K562 (cell line): ENCODE data around the gene PATJ. TPM values are rescaled to one million over a fixed set of nuclear protein-coding genes. Genes with fewer than 3 reads are reported as not detected.

ENCODE experiments used
- ATAC-seq: fragments of 200-7000 bp; cut with Tn5 transposase; 3 replicates; pipeline ENCODE4 v1.9.1; 2020; ENCODE audit warnings: moderate library complexity
- BruUV-seq: library from RNA; stranded (reverse); fragments of 400-500 nt; replicated peaks from 2 replicates; lab custom pipeline; 2021; lab: Mats Ljungman, UMichigan
- CTCF ChIA-PET: fragments of 300-600 bp; formaldehyde crosslinking; extraction: SDS; loops from one replicate; lab custom pipeline; 2021; ENCODE audit warnings: low intra/inter-chr PET ratio; lab: Yijun Ruan, JAX
- POLR2A ChIA-PET: fragments of 300-600, 350-650 bp; sonication (Branson Sonifier 250); formaldehyde crosslinking; extraction: SDS; loops from one replicate; lab custom pipeline; 2021; ENCODE audit warnings: antibody characterized with exemption, inconsistent platforms; lab: Yijun Ruan, JAX
- DNase-seq, 4 experiments: peaks; one replicate each; pipeline versions ENCODE4 v3.0.0 to v3.0.0-alpha.2; 2011 to 2018; ENCODE audit warnings: low spot score in 3 of 4, mixed read lengths in 3 of 4; ENCODE audit errors: extremely low read depth in 1 of 4
- FAIRE-seq: peaks from 2 replicates; lab custom pipeline; 2011; peaks lifted over from hg19 to GRCh38; lab: Jason Lieb, UNC
- H2AFZ ChIP-seq: 2 replicates; pipeline ENCODE4 v1.6.0; 2011; ENCODE audit warnings: low read depth, low read length, control low read depth, inconsistent platforms
- H3K27ac ChIP-seq: fragments of 200-600 bp; 3 replicates; pipeline ENCODE4 v1.8.0; 2011; ENCODE audit warnings: low read depth, mild to moderate bottlenecking, control low read depth, inconsistent platforms, low read length, moderate library complexity, mixed read lengths; ENCODE audit errors: extremely low read depth
- H3K27me3 ChIP-seq, 2 experiments: fragments of 300-600 bp in 1 of 2; 2 replicates in 1 of 2; 3 replicates in 1 of 2; pipeline versions ENCODE4 v1.6.0 to v1.8.0; 2011; ENCODE audit warnings: inconsistent platforms in 2 of 2, low read length in 2 of 2, mild to moderate bottlenecking in 1 of 2, mixed read lengths in 1 of 2, moderate library complexity in 1 of 2; ENCODE audit not compliant: control insufficient read depth in 2 of 2, insufficient read depth in 2 of 2
- H3K36me3 ChIP-seq: fragments of 300-600 bp; 3 replicates; pipeline ENCODE4 v1.8.0; 2011; ENCODE audit warnings: mild to moderate bottlenecking, low read length, inconsistent platforms; ENCODE audit not compliant: control insufficient read depth, insufficient read depth
- H3K4me1 ChIP-seq, 2 experiments: fragments of 200-600 bp in 1 of 2; replicated peaks in 1 of 2; 2 replicates in 1 of 2; 3 replicates in 1 of 2; pipeline versions ENCODE4 v1.5.1 to v1.8.0; 2011; ENCODE audit warnings: inconsistent platforms in 2 of 2, low read length in 2 of 2, mild to moderate bottlenecking in 1 of 2, mixed read lengths in 1 of 2, moderate library complexity in 1 of 2; ENCODE audit not compliant: control insufficient read depth in 2 of 2, insufficient read depth in 2 of 2
- H3K4me2 ChIP-seq: 2 replicates; pipeline ENCODE4 v1.6.1; 2011; ENCODE audit warnings: low read length, control low read depth, inconsistent platforms, mixed read lengths; ENCODE audit not compliant: insufficient read depth
- H3K4me3 ChIP-seq: fragments of 200-600 bp; sonication (generic), shearing (Covaris generic); 2 replicates; pipeline ENCODE4 v1.5.1; 2016; ENCODE audit warnings: control low read depth, inconsistent platforms
- H3K79me2 ChIP-seq: fragments of 200-600 bp; 3 replicates; pipeline ENCODE4 v1.8.0; 2011; ENCODE audit warnings: low read length, inconsistent platforms; ENCODE audit not compliant: control insufficient read depth, insufficient read depth
- H3K9ac ChIP-seq, 2 experiments: 2 replicates each; pipeline versions ENCODE4 v1.6.0 to v1.6.1; 2011; ENCODE audit warnings: low read depth in 2 of 2, low read length in 2 of 2, control low read depth in 1 of 2, inconsistent platforms in 1 of 2, mild to moderate bottlenecking in 1 of 2, mixed read lengths in 1 of 2; ENCODE audit not compliant: insufficient read depth in 1 of 2
- H3K9me1 ChIP-seq: one replicate; pipeline ENCODE4 v1.6.0; 2011; ENCODE audit warnings: inconsistent platforms, mild to moderate bottlenecking, low read length, moderate library complexity; ENCODE audit not compliant: control insufficient read depth, insufficient read depth
- H3K9me3 ChIP-seq: replicated peaks from 2 replicates; pipeline ENCODE4 v1.5.1; 2011; ENCODE audit warnings: low read depth, low read length, inconsistent platforms; ENCODE audit not compliant: control insufficient read depth, insufficient read depth
- H4K20me1 ChIP-seq: replicated peaks from 2 replicates; pipeline ENCODE4 v1.6.1; 2011; ENCODE audit warnings: low read length, inconsistent platforms, mixed read lengths; ENCODE audit not compliant: control insufficient read depth, insufficient read depth
- ATF7 ChIP-seq: fragments of 450-650 bp; IDR thresholded peaks from 2 replicates; pipeline ENCODE4 v1.7.1; 2014; ENCODE audit warnings: mild to moderate bottlenecking, moderate library complexity
- BRF2 ChIP-seq: IDR thresholded peaks from 3 replicates; pipeline ENCODE4 v1.6.1; 2011; ENCODE audit warnings: borderline replicate concordance, mild to moderate bottlenecking; ENCODE audit not compliant: insufficient read length, insufficient read depth
- CREBBP ChIP-seq: IDR thresholded peaks from one replicate; pipeline ENCODE4 v1.6.1; 2012; ENCODE audit warnings: low read depth, mild to moderate bottlenecking, control low read depth, inconsistent platforms, low read length
- CTCFL ChIP-seq: IDR thresholded peaks from 2 replicates; pipeline ENCODE4 v1.6.1; 2011; ENCODE audit warnings: borderline replicate concordance, low read depth, mild to moderate bottlenecking, moderate library complexity, low read length; ENCODE audit not compliant: insufficient read depth, poor library complexity, severe bottlenecking
- GABPB1 ChIP-seq: sonication (generic); formaldehyde crosslinking; IDR thresholded peaks from 2 replicates; pipeline ENCODE4 v1.8.0; 2022; ENCODE audit warnings: mild to moderate bottlenecking, missing genetic modification reagents
- MEIS2 ChIP-seq: fragments of 450-650 bp; IDR thresholded peaks from 2 replicates; pipeline ENCODE4 v1.6.1; 2014; ENCODE audit warnings: mild to moderate bottlenecking; ENCODE audit not compliant: partially characterized antibody
- MLLT1 ChIP-seq, 2 experiments: fragments of 450-650 bp; IDR thresholded peaks; 2 replicates each; pipeline ENCODE4 v1.6.1; 2016
- MYBL2 ChIP-seq, 2 experiments: fragments of 450-650 bp in 1 of 2; sonication (generic) in 1 of 2; formaldehyde crosslinking in 1 of 2; IDR thresholded peaks; 2 replicates each; pipeline versions ENCODE4 v1.6.1 to v1.8.1; 2017 to 2022; ENCODE audit warnings: borderline replicate concordance in 1 of 2, inconsistent platforms in 1 of 2, low read depth in 1 of 2, mild to moderate bottlenecking in 1 of 2, missing genetic modification reagents in 1 of 2, moderate library complexity in 1 of 2
- POU5F1 ChIP-seq: fragments of 150-350 bp; IDR thresholded peaks from 2 replicates; pipeline ENCODE4 v1.6.1; 2014; ENCODE audit warnings: borderline replicate concordance, low read length, low read depth, mild to moderate bottlenecking; ENCODE audit not compliant: partially characterized antibody
- RBM34 ChIP-seq: fragments of 200-400 bp; formaldehyde crosslinking; IDR thresholded peaks from 2 replicates; pipeline ENCODE4 v1.6.1; 2018; ENCODE audit warnings: low read length, borderline replicate concordance; ENCODE audit not compliant: insufficient read depth
- RNF2 ChIP-seq: sonication (generic); IDR thresholded peaks from 2 replicates; pipeline ENCODE4 v1.6.1; 2016
- SAFB ChIP-seq: fragments of 200-400 bp; formaldehyde crosslinking; IDR thresholded peaks from 2 replicates; pipeline ENCODE4 v1.6.1; 2017; ENCODE audit warnings: low read depth, low read length, borderline replicate concordance
- TRIM24 ChIP-seq, 2 experiments: fragments of 450-650 bp; IDR thresholded peaks; 2 replicates each; pipeline ENCODE4 v1.6.1; 2016
- ZNF764 ChIP-seq: fragments of 250-450 bp; sonication (Bioruptor Pico); IDR thresholded peaks from 2 replicates; pipeline ENCODE4 v1.4.0; 2020; ENCODE audit warnings: low read depth, mild to moderate bottlenecking, moderate library complexity
- WGBS: fragments of 100-300 bp; shearing (Covaris generic); methylation state at CpG from one replicate; pipeline ENCODE4 v1.1.6; 2016; ENCODE audit warnings: low coverage, mixed read lengths; ENCODE audit not compliant: insufficient coverage; ENCODE audit errors: missing lambda C conversion rate; 5-methylcytosine and 5-hydroxymethylcytosine counted together
- in situ Hi-C: fragments of 300-500 bp; cut with MboI; formaldehyde crosslinking; loops from 4 replicates; pipeline ENCODE4 v1.15.0; 2018; ENCODE audit warnings: inconsistent platforms, mixed read lengths
- intact Hi-C: fragments of 100-400 bp; cut with micrococcal nuclease; formaldehyde crosslinking; loops from 2 replicates; pipeline ENCODE4 v1.14.2; 2022
- polyA plus RNA-seq, 8 experiments: library from polyadenylated mRNA; depleted of rRNA in 4 of 8; stranded (reverse) in 5 of 8; unstranded in 3 of 8; fragments of >200 nt; fragmentation: Nextera tagmentation in 2 of 8; fragmentation: Illumina TruSeq in 1 of 8; extraction: Ambion mirVana in 2 of 8; extraction: Trizol in 1 of 8; gene quantifications; 2 replicates each; pipeline versions ENCODE4 v1.2.1 to v1.2.3, GENCODE V29; 2011 to 2014; ENCODE audit warnings: inconsistent platforms in 1 of 8, missing spikeins in 1 of 8
- total RNA-seq, 7 experiments: library from RNA; depleted of rRNA in 6 of 7; stranded (reverse); fragments of >200 nt in 6 of 7; fragmentation: Illumina TruSeq in 2 of 7; extraction: Trizol in 2 of 7; gene quantifications; 2 replicates each; pipeline versions ENCODE4 v1.2.1 to v1.2.3, GENCODE V29; 2011 to 2021; ENCODE audit warnings: low replicate concordance in 1 of 7

The PATJ gene
- total and polyA plus RNA-seq, 9 of the 15 experiments (the other 6 are each of a cell fraction or from before 2014, with no cell fraction given), result 0.22 TPM; not detected in 8

- H3K79me2 ChIP-seq, result no peaks in the 10 kb centered on the region
- POLR2A ChIA-PET, result no interaction called here
- H3K4me3 ChIP-seq, result no peak overlapping the region
- FAIRE-seq (no peak), ATAC-seq (no peak)
- no peak overlapping the region for H2AFZ ChIP-seq
- H3K36me3 ChIP-seq, result no peaks in the 10 kb centered on the region
- 0% methylated on average over 1 of the region's 1 CpG for WGBS
- H3K4me2 ChIP-seq, result no peak overlapping the region
- H3K4me1 ChIP-seq, result no peaks in the 10 kb centered on the region
- TF ChIP-seq TRIM24 (IDR thresholded peaks at IDR 0.05) (no peak), MYBL2 (IDR thresholded peaks at IDR 0.05; ENCODE audit: low read depth) (no peak), MYBL2 (CRISPR knock-in tag; IDR thresholded peaks at IDR 0.05; ENCODE audit: borderline replicate concordance) (no peak), CREBBP (no peak), MEIS2 (no peak), POU5F1 (no peak), ZNF764 (CRISPR knock-in tag) (no peak), RBM34 (no peak), RNF2 (no peak), CTCFL (no peak), MLLT1 (IDR thresholded peaks at IDR 0.05) (no peak), SAFB (no peak), GABPB1 (CRISPR knock-in tag) (no peak), ATF7 (no peak), BRF2 (no peak)
- TF ChIP-seq, all 486 proteins: peak for 0
- H4K20me1 ChIP-seq, result no peaks in the 10 kb centered on the region
- in situ Hi-C loops, result no loop called here
- DNase-seq, result no peak
- CTCF ChIA-PET, result no interaction called here
- H3K9ac ChIP-seq, result no peak overlapping the region
- no peaks in the 10 kb centered on the region for H3K9me3 ChIP-seq
- H3K9me1 ChIP-seq, result no peaks in the 10 kb centered on the region
- no peak overlapping the region for H3K27ac ChIP-seq
- H3K27me3 ChIP-seq, result peaks cover 3 to 4% of the 10 kb centered on the region in 2 experiments; a peak in 2 of 5 replicates
- BruUV-seq, result no TSS peak
- intact Hi-C loops, result no loop called here
Measured at GRCh38 chr1:61983236-61983635, 241.0 kb downstream of the PATJ start.
